Smooth muscle cell (in vitro differentiated cells): ENCODE measurements around the gene TPD52L2. TPM values are rescaled to one million over a fixed set of nuclear protein-coding genes. Genes with fewer than 3 reads are reported as not detected.

Experiments used
- DNase-seq: peaks from one replicate; lab custom pipeline; 2025; ENCODE audit not compliant: unreplicated experiment; lab: John Stamatoyannopoulos, UW
- H2AFZ ChIP-seq: fragments of 200-600 bp; sonication (generic); 2 replicates; pipeline ENCODE4 v1.6.0; 2016; ENCODE audit warnings: antibody characterized with exemption, low read depth, mild to moderate bottlenecking
- H3F3A ChIP-seq: fragments of 200-600 bp; sonication (generic); 2 replicates; pipeline ENCODE4 v1.6.0; 2017; ENCODE audit warnings: antibody characterized with exemption, low read depth
- H3K27ac ChIP-seq: fragments of 200-600 bp; sonication (generic); 2 replicates; pipeline ENCODE4 v1.5.1; 2016; ENCODE audit warnings: low read depth, mild to moderate bottlenecking
- H3K27me3 ChIP-seq: fragments of 200-600 bp; sonication (generic); 2 replicates; pipeline ENCODE4 v1.6.1; 2016; ENCODE audit warnings: low read depth, mild to moderate bottlenecking
- H3K36me3 ChIP-seq: fragments of 200-600 bp; sonication (generic); 2 replicates; pipeline ENCODE4 v1.5.1; 2016; ENCODE audit warnings: low read depth
- H3K4me1 ChIP-seq: fragments of 200-600 bp; sonication (generic); 2 replicates; pipeline ENCODE4 v1.5.1; 2016; ENCODE audit warnings: low read depth
- H3K4me2 ChIP-seq: fragments of 200-600 bp; sonication (generic); 2 replicates; pipeline ENCODE4 v1.6.0; 2016; ENCODE audit warnings: mild to moderate bottlenecking
- H3K4me3 ChIP-seq: fragments of 200-600 bp; sonication (generic); 2 replicates; pipeline ENCODE4 v1.5.1; 2016; ENCODE audit warnings: mild to moderate bottlenecking
- H3K79me2 ChIP-seq: fragments of 200-600 bp; sonication (generic); 2 replicates; pipeline ENCODE4 v1.6.0; 2016; ENCODE audit warnings: low read depth, mild to moderate bottlenecking
- H3K9ac ChIP-seq: fragments of 200-600 bp; sonication (generic); 2 replicates; pipeline ENCODE4 v1.6.0; 2016; ENCODE audit warnings: low read depth
- H3K9me3 ChIP-seq: fragments of 200-600 bp; sonication (generic); replicated peaks from 2 replicates; pipeline ENCODE4 v1.5.1; 2016; ENCODE audit warnings: low read depth
- H4K20me1 ChIP-seq: fragments of 200-600 bp; sonication (generic); 2 replicates; pipeline ENCODE4 v1.6.0; 2016; ENCODE audit warnings: low read depth
- WGBS: methylation state at CpG from one replicate; pipeline ENCODE4 v1.1.7; 2016; ENCODE audit warnings: low lambda C conversion rate; 5-methylcytosine and 5-hydroxymethylcytosine counted together
- polyA plus RNA-seq: library from polyadenylated mRNA; unstranded; fragments of >200 nt; fragmentation: Nextera tagmentation; extraction: Ambion mirVana; gene quantifications from 2 replicates; pipeline ENCODE4 v1.2.1, GENCODE V29; 2016
- total RNA-seq: library from RNA; depleted of rRNA; stranded (reverse); fragments of >200 nt; gene quantifications from 2 replicates; pipeline ENCODE4 v1.2.3, GENCODE V29; 2014
- TF ChIP-seq, protein P1 (sequence below): fragments of 200-600 bp; sonication (generic); IDR thresholded peaks from 2 replicates; pipeline ENCODE4 v1.5.1; 2017; ENCODE audit warnings: borderline replicate concordance, mild to moderate bottlenecking, antibody characterized with exemption; ENCODE audit not compliant: insufficient read depth, poor library complexity, severe bottlenecking

Gene TPD52L2
- total and polyA plus RNA-seq, 2 experiments from 2014 or later = 74.4 to 93.8 TPM

DNA sequence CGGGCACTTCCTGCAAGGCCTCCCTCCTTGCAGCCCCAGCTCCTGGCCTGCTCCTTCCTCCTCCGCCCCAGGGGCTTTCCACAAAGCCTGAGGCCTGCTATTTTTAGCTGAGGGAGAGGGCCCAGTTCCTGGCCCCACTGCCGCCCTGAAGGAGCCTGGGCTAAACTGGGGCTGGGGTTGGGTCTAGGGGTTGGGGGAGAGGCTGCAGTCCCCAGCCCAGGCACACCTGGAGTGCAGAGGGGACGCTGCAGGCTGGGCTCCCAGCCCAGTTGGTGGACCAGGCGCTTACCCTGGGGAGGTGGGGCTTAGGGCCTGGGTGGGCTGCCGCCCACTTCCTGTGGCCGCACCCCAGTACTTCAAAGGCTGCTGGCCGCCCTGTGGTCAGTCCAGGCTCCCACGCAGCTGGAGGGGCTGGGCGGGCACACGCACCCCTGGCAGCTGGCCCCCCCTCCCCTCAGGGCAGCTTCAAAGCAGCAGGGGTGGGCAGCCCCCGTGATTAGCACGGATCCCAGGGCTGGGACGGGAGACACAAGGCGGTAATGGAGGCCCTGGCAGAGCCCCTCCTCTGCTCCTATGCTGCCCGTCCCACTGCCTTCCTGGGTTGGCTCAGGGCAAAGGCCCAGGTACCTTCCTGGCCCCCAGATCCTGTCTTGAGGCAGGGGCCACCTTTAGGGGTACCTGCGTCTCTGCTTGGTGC lies 10.9 kb upstream of the TPD52L2 start:
- peaks cover 30% of the 10 kb centered on the region for H3K4me1 ChIP-seq
- H3K9ac ChIP-seq = no peak overlapping the region
- H3K27me3 ChIP-seq = no peaks in the 10 kb centered on the region
- H3K9me3 ChIP-seq = no peaks in the 10 kb centered on the region
- 31% methylated on average over 16 of the region's 17 CpGs for WGBS
- peak overlapping the region; percentile 8 for H3K27ac ChIP-seq
- no peaks in the 10 kb centered on the region for H3F3A ChIP-seq
- H3K4me2 ChIP-seq = peak overlapping the region; percentile 78
- no peak for DNase-seq
- no peaks in the 10 kb centered on the region for H3K36me3 ChIP-seq
- no peaks in the 10 kb centered on the region for H4K20me1 ChIP-seq
- H3K4me3 ChIP-seq = no peak overlapping the region
- TF ChIP-seq, protein P1, sequence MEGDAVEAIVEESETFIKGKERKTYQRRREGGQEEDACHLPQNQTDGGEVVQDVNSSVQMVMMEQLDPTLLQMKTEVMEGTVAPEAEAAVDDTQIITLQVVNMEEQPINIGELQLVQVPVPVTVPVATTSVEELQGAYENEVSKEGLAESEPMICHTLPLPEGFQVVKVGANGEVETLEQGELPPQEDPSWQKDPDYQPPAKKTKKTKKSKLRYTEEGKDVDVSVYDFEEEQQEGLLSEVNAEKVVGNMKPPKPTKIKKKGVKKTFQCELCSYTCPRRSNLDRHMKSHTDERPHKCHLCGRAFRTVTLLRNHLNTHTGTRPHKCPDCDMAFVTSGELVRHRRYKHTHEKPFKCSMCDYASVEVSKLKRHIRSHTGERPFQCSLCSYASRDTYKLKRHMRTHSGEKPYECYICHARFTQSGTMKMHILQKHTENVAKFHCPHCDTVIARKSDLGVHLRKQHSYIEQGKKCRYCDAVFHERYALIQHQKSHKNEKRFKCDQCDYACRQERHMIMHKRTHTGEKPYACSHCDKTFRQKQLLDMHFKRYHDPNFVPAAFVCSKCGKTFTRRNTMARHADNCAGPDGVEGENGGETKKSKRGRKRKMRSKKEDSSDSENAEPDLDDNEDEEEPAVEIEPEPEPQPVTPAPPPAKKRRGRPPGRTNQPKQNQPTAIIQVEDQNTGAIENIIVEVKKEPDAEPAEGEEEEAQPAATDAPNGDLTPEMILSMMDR = no peak
- peak overlapping the region; percentile 8 for H2AFZ ChIP-seq
- no peaks in the 10 kb centered on the region for H3K79me2 ChIP-seq

DNA sequence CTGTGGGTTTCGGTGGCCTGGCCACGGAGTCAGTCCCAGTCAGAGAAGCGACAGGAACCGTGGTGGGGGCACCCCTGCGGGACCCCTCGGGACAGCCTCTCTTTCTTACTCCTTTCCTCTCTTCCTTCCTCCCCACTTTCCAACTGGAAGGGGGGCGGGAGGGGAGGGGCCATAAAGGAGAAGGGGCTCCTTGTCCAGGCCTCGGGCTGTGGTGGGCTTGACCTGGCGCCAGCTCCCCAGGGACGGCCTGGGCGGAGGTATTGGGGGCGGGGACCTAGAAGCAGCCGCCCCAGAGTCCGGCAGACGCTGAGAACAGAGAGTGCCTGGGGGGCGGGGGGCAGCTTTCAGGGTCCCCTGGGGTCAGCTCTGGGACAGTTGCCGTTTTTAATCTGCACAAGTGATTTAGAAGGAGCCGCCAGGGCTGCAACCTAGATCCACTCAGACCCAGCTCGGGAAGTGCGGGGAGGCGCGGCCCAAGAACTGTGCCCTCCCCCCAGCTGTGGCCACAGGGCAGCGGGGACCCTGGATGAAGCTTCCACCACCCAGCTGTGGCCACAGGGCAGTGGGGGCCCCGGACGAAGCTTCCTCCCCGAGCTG lies 10.2 kb upstream of the TPD52L2 start:
- Histone ChIP-seq H3K27ac (no peak overlapping the region), H2AFZ (peak overlapping the region; percentile 8), H3K4me3 (no peak overlapping the region)

DNA sequence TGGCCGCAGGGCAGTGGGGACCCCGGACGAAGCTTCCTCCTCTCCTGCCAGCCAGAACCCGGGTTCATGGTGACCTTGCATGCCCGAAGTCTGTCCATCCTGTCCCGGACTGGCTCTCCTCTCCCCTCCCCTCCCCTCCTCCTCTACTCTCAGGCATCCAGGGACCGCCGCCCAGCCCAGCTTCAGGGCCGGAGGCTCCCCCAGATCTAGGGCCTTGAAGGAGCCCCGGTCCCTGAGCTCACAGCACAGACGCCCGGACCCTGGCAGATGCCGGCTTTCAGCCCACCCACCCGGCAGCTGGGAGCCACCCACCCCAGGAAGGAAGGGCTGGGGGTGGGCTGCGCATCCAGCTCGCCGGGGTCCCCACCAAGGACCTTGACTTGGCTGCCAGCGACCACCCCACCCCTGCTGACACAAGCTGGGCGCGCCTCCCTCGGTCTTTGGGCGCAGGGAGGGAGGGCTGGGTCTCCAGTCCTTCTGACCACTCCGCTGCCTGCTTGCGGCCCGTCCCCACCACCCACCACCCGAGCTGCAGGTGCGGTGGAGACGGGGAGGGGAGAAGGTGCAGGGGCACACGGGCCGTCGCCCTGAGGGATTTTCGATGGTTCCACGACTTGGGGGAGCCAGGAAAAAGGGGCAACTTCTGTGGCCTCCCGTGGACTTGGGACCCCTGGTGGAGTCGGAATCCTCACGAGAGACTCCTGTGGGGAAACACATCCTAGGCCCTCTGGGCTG lies 9.5 kb upstream of the TPD52L2 start:
- TF ChIP-seq, protein P1 = no peak
- WGBS = 79% methylated on average over 24 of the region's 36 CpGs
- Histone ChIP-seq H2AFZ (no peak overlapping the region), H3K4me1 (peaks cover 31% of the 10 kb centered on the region), H4K20me1 (no peaks in the 10 kb centered on the region), H3K27ac (no peak overlapping the region), H3K27me3 (no peaks in the 10 kb centered on the region), H3K4me2 (peak overlapping the region; percentile 78), H3K4me3 (no peak overlapping the region), H3K36me3 (no peaks in the 10 kb centered on the region), H3F3A (no peaks in the 10 kb centered on the region), H3K9ac (no peak overlapping the region), H3K9me3 (no peaks in the 10 kb centered on the region), H3K79me2 (no peaks in the 10 kb centered on the region)
- DNase-seq = no peak

More for the DNA sequence above, 10.2 kb upstream of the TPD52L2 start:
- 40% methylated on average over 26 of the region's 26 CpGs for WGBS
- Histone ChIP-seq H3K4me1 (peaks cover 31% of the 10 kb centered on the region), H3K36me3 (no peaks in the 10 kb centered on the region), H4K20me1 (no peaks in the 10 kb centered on the region), H3K9me3 (no peaks in the 10 kb centered on the region), H3K9ac (no peak overlapping the region), H3K4me2 (peak overlapping the region; percentile 78), H3K79me2 (no peaks in the 10 kb centered on the region), H3F3A (no peaks in the 10 kb centered on the region), H3K27me3 (no peaks in the 10 kb centered on the region)
- TF ChIP-seq, protein P1 = no peak
- DNase-seq = no peak
